MM.1S (cell line): ENCODE results near the gene SCP2.

Experiments
- DNase-seq: peaks from one replicate; pipeline ENCODE4 v3.0.0-alpha.2; 2015
- H2AFZ ChIP-seq: fragments of 300-600 bp; sonication (generic); 2 replicates; pipeline ENCODE4 v1.6.0; 2016; ENCODE audit warnings: antibody characterized with exemption, low read length
- H3F3A ChIP-seq: fragments of 300-600 bp; sonication (generic); 2 replicates; pipeline ENCODE4 v1.6.1; 2016; ENCODE audit warnings: mild to moderate bottlenecking, antibody characterized with exemption, low read length, moderate library complexity, mixed read lengths; ENCODE audit not compliant: insufficient read depth
- H3K27ac ChIP-seq: fragments of 300-600 bp; sonication (generic); 2 replicates; pipeline ENCODE4 v1.5.1; 2016; ENCODE audit warnings: mild to moderate bottlenecking, low read length
- H3K27me3 ChIP-seq: fragments of 300-600 bp; sonication (generic); replicated peaks from 2 replicates; pipeline ENCODE4 v1.6.0; 2016; ENCODE audit warnings: low read length; ENCODE audit not compliant: insufficient read depth
- H3K36me3 ChIP-seq: fragments of 300-600 bp; sonication (generic); replicated peaks from 2 replicates; pipeline ENCODE4 v1.6.1; 2016; ENCODE audit warnings: mild to moderate bottlenecking, low read length, mixed read lengths; ENCODE audit not compliant: insufficient read depth
- H3K4me1 ChIP-seq: fragments of 300-600 bp; sonication (generic); 2 replicates; pipeline ENCODE4 v1.6.1; 2016; ENCODE audit warnings: low read length, mixed read lengths
- H3K4me2 ChIP-seq: fragments of 300-600 bp; sonication (generic); 2 replicates; pipeline ENCODE4 v1.6.0; 2016; ENCODE audit warnings: low read depth, low read length
- H3K4me3 ChIP-seq: fragments of 300-600 bp; sonication (generic); 2 replicates; pipeline ENCODE4 v1.5.1; 2016; ENCODE audit warnings: low read length, mixed read lengths
- H3K79me2 ChIP-seq: fragments of 300-600 bp; sonication (generic); 2 replicates; pipeline ENCODE4 v1.6.1; 2016; ENCODE audit warnings: mixed run types, low read length, mixed read lengths
- H3K9ac ChIP-seq: fragments of 300-600 bp; sonication (generic); 2 replicates; pipeline ENCODE4 v1.6.1; 2016; ENCODE audit warnings: low read length, mixed read lengths
- H3K9me2 ChIP-seq: fragments of 300-600 bp; sonication (generic); replicated peaks from 2 replicates; pipeline ENCODE4 v1.6.1; 2016; ENCODE audit warnings: mild to moderate bottlenecking, low read length, mixed read lengths; ENCODE audit not compliant: insufficient read depth
- H3K9me3 ChIP-seq: fragments of 300-600 bp; sonication (generic); replicated peaks from 2 replicates; pipeline ENCODE4 v1.6.1; 2016; ENCODE audit warnings: mild to moderate bottlenecking, low read length, mixed read lengths; ENCODE audit not compliant: insufficient read depth
- H4K20me1 ChIP-seq: fragments of 300-600 bp; sonication (generic); 2 replicates; pipeline ENCODE4 v1.6.1; 2016; ENCODE audit warnings: mild to moderate bottlenecking, low read length, moderate library complexity, mixed read lengths; ENCODE audit not compliant: insufficient read depth
- CTCF ChIP-seq: fragments of 300-600 bp; sonication (generic); IDR thresholded peaks from 2 replicates; pipeline ENCODE4 v1.5.1; 2016; ENCODE audit warnings: antibody characterized with exemption, low read length, mixed read lengths
- EZH2 ChIP-seq: fragments of 300-600 bp; sonication (generic); optimal IDR thresholded peaks from 2 replicates; pipeline ENCODE3; 2017; ENCODE audit warnings: low read depth, mild to moderate bottlenecking, antibody characterized with exemption, low read length, mixed read lengths
- EZH2phosphoT487 ChIP-seq: fragments of 300-600 bp; sonication (generic); IDR thresholded peaks from 2 replicates; pipeline ENCODE4 v1.6.1; 2018; ENCODE audit warnings: antibody characterized with exemption, low read length

The SCP2 gene, protein sequence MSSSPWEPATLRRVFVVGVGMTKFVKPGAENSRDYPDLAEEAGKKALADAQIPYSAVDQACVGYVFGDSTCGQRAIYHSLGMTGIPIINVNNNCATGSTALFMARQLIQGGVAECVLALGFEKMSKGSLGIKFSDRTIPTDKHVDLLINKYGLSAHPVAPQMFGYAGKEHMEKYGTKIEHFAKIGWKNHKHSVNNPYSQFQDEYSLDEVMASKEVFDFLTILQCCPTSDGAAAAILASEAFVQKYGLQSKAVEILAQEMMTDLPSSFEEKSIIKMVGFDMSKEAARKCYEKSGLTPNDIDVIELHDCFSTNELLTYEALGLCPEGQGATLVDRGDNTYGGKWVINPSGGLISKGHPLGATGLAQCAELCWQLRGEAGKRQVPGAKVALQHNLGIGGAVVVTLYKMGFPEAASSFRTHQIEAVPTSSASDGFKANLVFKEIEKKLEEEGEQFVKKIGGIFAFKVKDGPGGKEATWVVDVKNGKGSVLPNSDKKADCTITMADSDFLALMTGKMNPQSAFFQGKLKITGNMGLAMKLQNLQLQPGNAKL

GRCh38 chr1:52927212-52928014, at the start of gene SCP2:
Gene SCP2, plus strand, starts transcription at chr1:52927276. Its CDS starts 121 bp downstream, at chr1:52927397.
- H3K4me2 ChIP-seq, result peak within 1 kb of the TSS; percentile 99
- H3K79me2 ChIP-seq, result peaks cover 3% of the 10 kb centered on the region; the same call in 1 of the 2 replicates
- no peaks in the 10 kb centered on the region for H3K9me3 ChIP-seq
- H4K20me1 ChIP-seq, result no peaks in the 10 kb centered on the region
- no peaks in the 10 kb centered on the region for H3K27me3 ChIP-seq
- H3K4me3 ChIP-seq, result peak within 1 kb of the TSS; percentile 88
- peak; percentile 81 for DNase-seq
- TF ChIP-seq EZH2phosphoT487, result no peak
- TF ChIP-seq CTCF, result no peak
- no peak for TF ChIP-seq EZH2
- peak within 1 kb of the TSS; percentile 98 for H2AFZ ChIP-seq
- H3K4me1 ChIP-seq, result 0 out of 2 replicates have a peak, but pooled peaks cover 2% of the 10 kb centered on the region
- H3K27ac ChIP-seq, result no peak within 1 kb of the TSS
- H3K9ac ChIP-seq, result peak within 1 kb of the TSS; percentile 75
- no peaks in the 10 kb centered on the region for H3K36me3 ChIP-seq
- no peaks in the 10 kb centered on the region for H3K9me2 ChIP-seq
- H3F3A ChIP-seq, result no peaks in the 10 kb centered on the region

GRCh38 chr1:52877554-52877953, 49.5 kb upstream of the SCP2 start:
- no peak for TF ChIP-seq EZH2phosphoT487
- TF ChIP-seq EZH2, result no peak
- TF ChIP-seq CTCF, result no peak
- Histone ChIP-seq H3K9ac (no peak overlapping the region), H4K20me1 (no peaks in the 10 kb centered on the region), H3K9me2 (no peaks in the 10 kb centered on the region), H3K27ac (no peak overlapping the region), H3K4me1 (no peaks in the 10 kb centered on the region), H3K27me3 (no peaks in the 10 kb centered on the region), H3F3A (no peaks in the 10 kb centered on the region), H3K4me3 (no peak overlapping the region), H3K9me3 (no peaks in the 10 kb centered on the region), H3K36me3 (no peaks in the 10 kb centered on the region), H3K79me2 (no peaks in the 10 kb centered on the region), H3K4me2 (no peak overlapping the region), H2AFZ (no peak overlapping the region)
- DNase-seq, result no peak

DNA sequence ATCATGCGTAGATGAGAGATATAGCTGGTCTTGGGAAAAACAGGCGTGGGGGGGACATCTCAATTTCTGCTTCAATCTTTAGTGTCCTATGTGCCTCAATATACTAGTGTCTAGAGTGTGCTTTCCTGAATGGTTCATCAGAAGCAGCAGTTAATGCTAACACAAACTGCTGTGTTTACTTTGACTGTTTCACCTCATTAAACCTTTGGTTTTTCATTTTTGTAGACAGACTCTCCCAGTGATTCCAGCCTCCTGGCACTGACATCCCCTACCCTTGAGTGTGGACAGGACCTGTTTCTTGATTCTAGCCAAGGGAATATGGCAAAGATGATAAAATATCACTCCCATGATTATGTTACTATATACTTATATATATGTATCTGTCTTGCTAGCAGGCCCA, 46.9 kb upstream of the SCP2 start:
- no peak overlapping the region for H2AFZ ChIP-seq
- H3K9me3 ChIP-seq, result no peaks in the 10 kb centered on the region
- no peaks in the 10 kb centered on the region for H3K27me3 ChIP-seq
- H3K36me3 ChIP-seq, result no peaks in the 10 kb centered on the region
- TF ChIP-seq CTCF (no peak), EZH2phosphoT487 (no peak), EZH2 (no peak)
- DNase-seq, result no peak
- no peaks in the 10 kb centered on the region for H3K9me2 ChIP-seq
- no peak overlapping the region for H3K4me3 ChIP-seq
- no peaks in the 10 kb centered on the region for H3K4me1 ChIP-seq
- H4K20me1 ChIP-seq, result no peaks in the 10 kb centered on the region
- no peak overlapping the region for H3K4me2 ChIP-seq
- no peak overlapping the region for H3K27ac ChIP-seq
- no peak overlapping the region for H3K9ac ChIP-seq
- no peaks in the 10 kb centered on the region for H3F3A ChIP-seq
- H3K79me2 ChIP-seq, result no peaks in the 10 kb centered on the region
